Esophagus squamous epithelium (tissue), 4 donors: ENCODE results near the gene PLXND1.

ENCODE experiments used
- POLR2A ChIP-seq, 4 donors: fragments of 450-650 bp; IDR thresholded peaks; one replicate each; pipeline ENCODE4 v1.6.1; 2017; ENCODE audit warnings: antibody characterized with exemption in 4 of 4, mild to moderate bottlenecking in 4 of 4, moderate library complexity in 3 of 4
- TF ChIP-seq, protein P1 (sequence below), 6 experiments: fragments of 450-650 bp in 4 of 6; fragments of 200-600 bp in 2 of 6; sonication (generic) in 2 of 6; IDR thresholded peaks; one replicate each; pipeline ENCODE4 v1.5.1; 2016 to 2019; ENCODE audit warnings: antibody characterized with exemption in 6 of 6, mild to moderate bottlenecking in 4 of 6, moderate library complexity in 4 of 6

DNA sequence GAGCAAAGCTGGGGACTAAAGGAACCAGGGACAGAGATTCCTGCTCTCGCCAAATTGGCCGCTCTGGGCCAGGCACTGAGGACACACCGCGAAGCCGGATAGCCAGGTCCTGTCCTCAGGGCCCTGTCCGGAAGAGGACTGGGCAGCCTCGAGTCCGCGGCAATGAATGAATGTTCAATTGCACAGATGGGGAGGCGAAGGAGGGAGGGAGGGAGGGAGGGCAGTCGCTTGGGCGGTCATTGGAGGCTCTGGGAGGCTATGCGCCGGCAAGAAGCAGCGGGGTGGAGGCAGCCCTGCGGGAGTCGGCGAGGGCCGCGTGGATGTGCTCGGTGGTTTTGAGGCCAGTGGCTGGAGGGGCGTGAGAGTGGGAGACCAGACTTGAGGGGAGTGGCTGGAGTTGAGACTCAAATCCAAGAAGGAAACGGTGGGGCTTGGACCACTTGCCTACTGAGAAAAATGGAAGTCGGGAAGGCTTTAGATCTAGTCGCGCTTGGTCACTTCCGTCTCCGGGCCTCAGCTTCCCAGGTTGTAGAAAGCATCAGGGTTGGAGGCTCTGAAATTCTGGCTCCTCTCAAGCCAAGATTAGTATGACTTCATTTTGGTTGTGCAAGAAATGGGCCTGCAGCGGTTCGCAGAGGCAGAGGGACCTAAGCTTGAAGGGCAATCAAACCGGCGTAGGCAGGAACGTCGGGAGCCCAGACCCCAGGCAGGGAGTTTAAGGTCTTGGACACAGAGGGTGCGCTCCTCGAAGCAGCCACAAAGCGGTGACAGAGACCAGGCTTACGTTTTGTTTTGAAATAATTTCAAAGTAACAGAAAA, 21.1 kb upstream of the PLXND1 start:
- TF ChIP-seq, protein P1, sequence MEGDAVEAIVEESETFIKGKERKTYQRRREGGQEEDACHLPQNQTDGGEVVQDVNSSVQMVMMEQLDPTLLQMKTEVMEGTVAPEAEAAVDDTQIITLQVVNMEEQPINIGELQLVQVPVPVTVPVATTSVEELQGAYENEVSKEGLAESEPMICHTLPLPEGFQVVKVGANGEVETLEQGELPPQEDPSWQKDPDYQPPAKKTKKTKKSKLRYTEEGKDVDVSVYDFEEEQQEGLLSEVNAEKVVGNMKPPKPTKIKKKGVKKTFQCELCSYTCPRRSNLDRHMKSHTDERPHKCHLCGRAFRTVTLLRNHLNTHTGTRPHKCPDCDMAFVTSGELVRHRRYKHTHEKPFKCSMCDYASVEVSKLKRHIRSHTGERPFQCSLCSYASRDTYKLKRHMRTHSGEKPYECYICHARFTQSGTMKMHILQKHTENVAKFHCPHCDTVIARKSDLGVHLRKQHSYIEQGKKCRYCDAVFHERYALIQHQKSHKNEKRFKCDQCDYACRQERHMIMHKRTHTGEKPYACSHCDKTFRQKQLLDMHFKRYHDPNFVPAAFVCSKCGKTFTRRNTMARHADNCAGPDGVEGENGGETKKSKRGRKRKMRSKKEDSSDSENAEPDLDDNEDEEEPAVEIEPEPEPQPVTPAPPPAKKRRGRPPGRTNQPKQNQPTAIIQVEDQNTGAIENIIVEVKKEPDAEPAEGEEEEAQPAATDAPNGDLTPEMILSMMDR (IDR thresholded peaks at IDR 0.05), result peak; percentile 63 to 90 (median 83)
- peak in 1 of 4 donors; percentile 32 for TF ChIP-seq POLR2A (IDR thresholded peaks at IDR 0.05)
